22Rv1 (cell line): Measurements from ENCODE around the gene CABLES1.

Experiments used
- CTCF ChIP-seq: fragments of 450-650 bp; IDR thresholded peaks from 2 replicates; pipeline ENCODE4 v1.5.1; 2017; ENCODE audit warnings: mild to moderate bottlenecking
- ZFX ChIP-seq: fragments of 450-650 bp; IDR thresholded peaks from 2 replicates; pipeline ENCODE4 v1.6.1; 2017; ENCODE audit warnings: antibody characterized with exemption, borderline replicate concordance

- no peak for TF ChIP-seq CTCF
- TF ChIP-seq ZFX: no peak
Measured at GRCh38 chr18:23223641-23224040, 88.4 kb downstream of the CABLES1 start.
